ENCODE data around the gene VASH1.
"Not testable (repeated sequence)": the region's sequence is repeated elsewhere in the genome, so short reads cannot be mapped to it uniquely, and the experiment has no call there.

VASH1 gene

DNA sequence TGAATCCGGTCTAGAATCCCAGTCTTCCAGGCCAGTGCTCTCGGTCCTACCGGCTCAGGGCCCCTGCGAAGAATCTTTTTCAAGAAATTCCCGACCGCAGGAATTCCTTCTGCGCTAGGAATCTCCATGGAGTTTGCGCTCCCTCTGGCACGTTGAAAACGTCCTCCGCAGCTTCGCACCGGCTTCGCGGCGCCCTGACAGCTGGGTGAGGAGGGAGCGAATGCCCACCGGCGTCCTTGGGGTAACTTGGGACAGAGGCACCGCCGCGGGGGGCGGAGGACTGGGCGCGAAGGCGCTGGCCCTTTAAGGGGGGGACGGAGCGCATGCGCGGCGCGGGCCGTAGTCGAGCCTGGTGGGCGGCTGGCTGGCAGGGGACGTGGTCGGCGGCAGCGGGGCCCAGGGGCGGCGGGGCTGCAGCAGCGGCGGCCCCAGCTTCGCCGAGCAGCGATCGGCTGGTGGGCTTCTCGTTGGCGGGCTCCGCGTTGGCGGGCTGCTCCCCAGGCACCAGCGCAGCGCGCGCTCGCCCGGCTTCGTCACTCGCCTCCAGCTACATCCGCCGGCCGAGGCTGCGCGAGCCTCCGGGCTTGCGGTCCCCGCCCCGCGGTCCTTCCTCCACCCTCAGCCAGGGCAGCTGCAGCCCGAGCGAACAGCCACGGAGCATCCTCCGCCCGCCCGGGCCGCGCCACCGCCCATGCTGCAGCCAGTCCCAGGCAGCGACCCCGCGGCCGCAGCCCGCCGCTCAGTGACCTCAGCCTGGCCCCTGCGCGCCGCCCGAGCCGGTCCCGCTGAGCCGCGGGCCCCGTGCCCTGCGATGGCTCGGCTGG, at the start of gene VASH1:
Gene VASH1, plus strand, starts transcription at position 333 of the 824 bp plus-strand sequence. CDS start 1,354 bp downstream, outside the sequence.
- peak; percentile 83 for DNase-seq

DNA sequence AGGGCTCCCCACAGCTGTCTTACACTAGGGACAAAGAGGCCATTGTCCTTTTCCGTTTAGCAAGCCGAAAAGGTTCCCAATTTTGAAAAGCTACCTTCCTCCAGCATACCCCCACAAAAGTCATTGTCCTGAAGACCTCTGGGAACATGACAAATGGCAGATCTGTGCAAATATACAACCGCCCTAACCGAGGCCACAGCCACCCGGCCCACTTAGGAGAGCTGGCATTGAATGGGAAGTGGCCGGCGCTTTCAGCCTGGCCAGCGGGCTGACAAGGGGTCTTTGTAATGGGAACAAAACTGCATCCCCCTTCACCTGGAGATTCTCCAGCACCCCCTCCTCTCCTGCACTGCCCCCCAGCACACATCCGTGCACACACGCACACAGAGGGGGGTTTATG, 48.1 kb upstream of the VASH1 start:
- no peak for DNase-seq

- DNase-seq, result no peak
Observed at GRCh38 chr14:76714470-76714869, 46.8 kb upstream of the VASH1 start.

GRCh38 chr14:76715101-76715500, 46.2 kb upstream of the VASH1 start:
- DNase-seq, result no peak

- no peak for DNase-seq
Observed at GRCh38 chr14:76715511-76716081, 45.7 kb upstream of the VASH1 start.

GRCh38 chr14:76716285-76716684, 45.0 kb upstream of the VASH1 start:
- no peak for DNase-seq

- no peak for DNase-seq
Observed at GRCh38 chr14:76717508-76718290, 43.6 kb upstream of the VASH1 start.

DNA sequence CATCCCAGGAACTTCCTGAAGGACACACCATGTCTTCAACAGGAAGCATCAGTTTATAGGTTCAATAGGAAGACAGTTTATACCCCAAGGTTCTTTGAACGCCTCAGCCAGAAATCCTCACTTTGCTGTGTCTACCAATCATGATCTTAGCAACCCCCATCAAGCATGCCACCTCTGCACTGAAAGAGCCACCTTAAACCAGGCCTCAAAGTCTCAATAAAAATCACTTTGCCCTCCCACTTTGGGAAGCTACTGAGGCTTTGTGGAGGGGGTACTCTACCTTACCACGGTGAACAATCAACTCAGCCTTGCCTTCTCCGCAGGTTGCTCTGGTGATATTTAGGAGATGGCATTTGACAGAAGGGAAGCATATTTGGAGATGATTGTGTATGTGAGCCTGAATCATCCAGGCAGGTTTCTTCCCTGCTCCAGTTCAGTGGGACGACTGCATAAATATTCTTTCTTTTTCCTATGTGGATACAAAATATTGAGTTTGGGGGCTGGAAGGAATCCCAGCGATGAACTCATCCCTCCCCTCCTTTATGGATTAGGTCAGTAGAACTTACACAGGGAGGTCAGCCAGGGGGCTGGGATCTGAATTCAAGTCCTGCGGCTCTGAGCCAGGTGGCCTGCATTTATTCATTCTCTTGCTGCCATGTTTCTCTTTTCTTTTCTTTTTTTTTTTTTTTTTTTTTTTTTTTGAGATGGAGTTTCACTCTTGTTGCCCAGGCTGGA, 42.8 kb upstream of the VASH1 start:
- DNase-seq, result peak; percentile 78

GRCh38 chr14:76719666-76720065, 41.6 kb upstream of the VASH1 start:
- DNase-seq, result no peak

GRCh38 chr14:76720382-76720813, 40.9 kb upstream of the VASH1 start:
- peak; percentile 91 for DNase-seq

GRCh38 chr14:76721506-76721905, 39.8 kb upstream of the VASH1 start:
- not testable (repeated sequence) for DNase-seq

DNA sequence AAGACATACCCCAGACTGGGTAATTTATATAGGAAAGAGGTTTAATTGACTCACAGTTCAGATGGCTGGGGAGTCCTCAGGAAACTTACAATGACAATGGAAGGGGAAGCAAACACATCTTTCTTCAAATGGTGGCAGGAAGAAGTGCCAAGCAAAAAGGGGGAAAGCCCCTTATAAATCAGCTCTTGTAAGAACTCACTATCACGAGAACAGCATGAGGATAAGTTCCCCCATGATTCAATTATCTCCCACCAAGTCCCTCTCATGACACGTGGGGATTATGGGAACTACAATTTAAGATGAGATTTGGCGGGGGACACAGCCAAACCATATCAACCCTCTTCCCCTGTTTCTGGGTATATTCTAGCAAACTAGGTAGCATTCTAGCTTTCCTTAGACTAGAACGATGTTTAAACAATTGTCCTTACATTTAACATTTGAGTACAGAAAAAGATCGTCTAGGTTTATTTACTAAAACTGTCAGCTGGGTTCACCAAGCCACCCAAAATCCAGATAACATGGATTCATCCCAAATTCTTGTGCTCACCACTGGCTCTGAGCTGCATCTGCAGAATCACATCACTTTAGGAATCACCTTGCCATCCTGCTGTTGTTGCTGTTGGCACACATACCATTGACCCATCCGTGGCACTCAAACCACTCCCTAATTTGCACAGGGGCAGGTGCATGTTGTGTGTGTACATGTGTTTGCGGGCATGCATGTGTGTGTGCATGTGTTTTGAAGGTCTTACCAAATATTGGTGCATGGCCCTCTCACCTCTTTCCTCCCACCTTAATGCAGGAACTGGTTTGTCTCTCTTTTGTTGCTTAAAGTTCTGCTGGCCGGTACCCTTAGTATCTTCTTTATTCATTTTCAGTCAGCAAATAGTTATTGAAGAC, 36.4 kb upstream of the VASH1 start:
- no peak for DNase-seq

DNA sequence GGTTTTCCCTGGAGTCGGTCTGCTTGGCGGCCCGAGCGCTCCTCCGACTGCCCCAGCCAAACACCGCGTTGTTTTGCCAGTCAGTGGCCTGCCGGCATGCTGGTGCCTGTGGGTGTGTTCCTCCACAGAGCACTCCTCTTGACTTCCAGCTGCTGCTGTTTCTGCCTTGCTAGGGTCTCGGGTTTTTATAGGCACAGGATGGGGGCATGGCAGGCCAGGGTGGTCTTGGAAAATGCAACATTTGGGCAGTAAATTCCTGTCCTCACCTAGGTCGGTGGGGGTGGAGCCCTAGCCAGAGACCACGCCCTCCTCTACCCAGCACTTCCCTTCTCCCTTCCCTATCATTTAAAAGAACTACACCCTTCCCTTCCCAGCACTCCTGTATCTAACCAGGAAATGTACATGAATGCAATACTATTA, 34.7 kb upstream of the VASH1 start:
- no peak for DNase-seq

DNA sequence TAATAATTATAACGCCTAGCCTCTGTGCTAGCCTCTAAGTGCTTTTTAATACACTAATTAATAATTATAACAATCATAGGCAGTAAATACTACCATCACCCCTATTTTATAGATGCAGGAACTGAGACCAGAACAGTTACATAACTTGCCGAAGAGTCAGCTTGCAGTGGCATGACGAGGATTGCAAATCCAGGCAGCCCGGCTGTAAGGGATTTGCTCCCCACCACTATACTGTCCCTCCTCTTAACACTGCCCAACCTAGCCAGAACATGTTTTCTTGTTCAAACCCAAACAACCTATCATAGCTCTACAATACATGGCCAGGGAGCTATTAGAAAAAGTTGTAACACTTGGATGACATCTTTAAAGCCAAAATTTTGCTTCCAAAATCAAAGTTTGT, 33.9 kb upstream of the VASH1 start:
- no peak for DNase-seq

DNA sequence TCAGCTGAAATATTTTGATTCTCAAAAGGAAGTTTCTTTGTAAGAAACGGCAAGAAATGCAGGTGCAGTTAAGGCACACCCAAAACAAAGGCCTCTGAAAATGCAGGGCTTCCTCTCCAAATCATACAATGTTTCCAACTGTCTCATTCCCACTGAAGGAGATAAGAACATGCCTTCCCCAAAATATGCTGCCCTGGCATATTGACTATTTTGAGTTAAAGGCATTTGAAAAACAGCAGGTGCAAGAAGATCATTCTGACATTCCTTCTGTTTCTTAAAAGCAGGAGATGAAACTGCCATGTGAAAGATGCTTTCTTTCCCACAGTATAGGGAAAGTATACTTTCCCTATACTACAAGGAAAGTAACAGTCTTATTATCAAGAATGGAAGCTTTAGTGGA, 33.4 kb upstream of the VASH1 start:
- DNase-seq, result no peak

GRCh38 chr14:76729258-76729657, 32.0 kb upstream of the VASH1 start:
- DNase-seq, result no peak

DNA sequence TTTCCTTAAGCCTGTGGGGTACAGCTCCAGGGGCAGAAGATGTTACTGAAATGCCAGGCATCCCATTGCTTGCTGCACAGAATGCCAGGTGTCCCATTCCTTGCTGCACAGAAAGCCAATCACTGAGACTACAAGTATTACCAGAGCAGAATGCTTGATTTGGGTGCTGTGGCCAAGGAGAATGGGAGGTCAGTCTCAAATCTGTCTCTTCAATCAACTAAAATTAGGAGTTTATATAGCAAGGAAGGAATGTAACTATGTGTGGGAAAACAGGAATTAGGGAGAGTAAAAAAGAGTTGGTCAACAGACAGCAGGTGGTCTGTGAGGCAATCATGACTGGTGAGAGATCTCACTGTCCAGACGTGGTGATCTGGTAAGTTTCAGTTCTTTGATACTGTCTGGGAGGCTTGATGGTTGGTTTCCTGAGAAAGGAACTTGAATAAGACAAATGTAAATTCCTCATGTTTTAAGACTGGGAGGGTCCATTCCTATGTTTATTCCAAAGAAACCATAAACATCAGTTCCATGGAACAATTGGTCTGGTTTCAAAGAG, 31.2 kb upstream of the VASH1 start:
- no peak for DNase-seq

DNA sequence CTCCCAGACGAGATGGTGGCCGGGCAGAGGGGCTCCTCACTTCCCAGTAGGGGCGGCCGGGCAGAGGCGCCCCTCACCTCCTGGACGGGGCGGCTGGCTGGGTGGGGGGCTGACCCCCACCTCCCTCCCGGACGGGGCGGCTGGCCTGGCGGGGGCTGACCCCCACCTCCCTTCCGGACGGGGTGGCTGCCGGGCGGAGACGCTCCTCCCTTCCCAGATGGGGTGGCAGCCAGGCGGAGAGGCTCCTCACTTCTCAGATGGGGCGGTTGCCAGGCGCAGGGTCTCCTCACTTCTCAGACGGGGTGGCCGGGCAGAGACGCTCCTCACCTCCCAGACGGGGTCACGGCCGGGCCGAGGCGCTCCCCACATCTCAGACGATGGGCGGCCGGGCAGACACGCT, 26.8 kb upstream of the VASH1 start:
- not testable (repeated sequence) for DNase-seq

DNA sequence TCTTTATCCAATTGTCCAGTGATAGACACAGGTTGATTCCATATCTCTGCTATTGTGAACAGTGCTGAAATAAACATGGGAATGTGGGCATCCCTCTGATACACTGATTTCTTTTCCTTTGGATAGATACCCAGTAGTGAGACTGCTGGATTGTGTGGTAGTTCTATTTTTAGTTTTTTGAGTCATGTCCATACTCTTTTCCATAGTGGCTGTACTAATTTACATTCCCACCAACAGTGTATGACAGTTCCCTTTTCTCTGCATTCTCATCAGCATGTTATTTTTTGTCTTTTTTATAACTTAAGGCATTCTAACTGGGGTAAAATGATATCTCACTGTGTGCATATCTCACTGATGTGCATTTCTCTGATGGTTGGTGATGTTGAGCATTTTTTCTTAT, 24.8 kb upstream of the VASH1 start:
- no peak for DNase-seq

DNA sequence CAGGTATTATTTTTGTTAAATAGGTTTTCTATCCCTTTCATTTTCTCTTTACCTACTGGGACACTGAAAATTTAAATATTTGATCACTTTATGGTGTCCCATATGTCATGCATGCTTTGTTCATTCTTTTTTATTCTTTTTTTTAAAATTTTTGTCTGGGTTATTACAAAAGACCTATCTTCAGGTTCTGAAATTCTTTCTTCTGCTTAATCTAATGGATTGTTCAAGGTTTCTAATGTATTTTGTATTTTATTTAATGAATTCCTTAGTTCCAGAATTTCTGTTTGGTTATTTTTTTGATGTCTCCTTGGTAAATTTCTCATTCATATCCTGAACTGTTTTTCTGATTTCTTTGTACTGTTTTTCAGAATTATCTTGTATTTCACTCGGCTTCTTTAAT, 20.2 kb upstream of the VASH1 start:
- DNase-seq, result no peak

- no peak for DNase-seq
Observed at GRCh38 chr14:76742185-76742584, 19.1 kb upstream of the VASH1 start.

DNA sequence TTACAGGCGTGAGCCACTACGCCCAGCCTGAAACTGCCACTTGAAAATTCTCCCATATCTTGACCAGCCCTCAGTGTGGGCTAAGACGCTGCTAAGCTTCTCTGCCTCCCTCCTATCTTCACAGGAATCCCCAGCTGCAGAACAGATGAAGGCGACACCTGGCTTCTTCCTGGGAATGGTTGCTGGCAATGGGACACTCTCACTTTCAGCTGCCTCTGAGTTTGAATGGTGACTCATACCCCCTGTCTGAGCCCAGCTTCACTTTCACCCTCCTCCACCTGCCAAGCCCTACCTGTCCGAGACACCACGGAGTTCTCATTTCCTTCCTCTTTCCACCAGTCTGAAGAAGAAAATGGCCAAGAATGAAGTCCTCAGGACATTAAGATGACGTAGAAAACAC, 18.3 kb upstream of the VASH1 start:
- DNase-seq, result no peak

Data from right hindlimb (tissue), 1 donor.